GM21360 (cell line): ENCODE results near the gene ANHX.

ENCODE experiments used
- ATAC-seq: cut with Tn5 transposase; IDR thresholded peaks from one replicate; pipeline ENCODE4 v1.9.1; 2021; ENCODE audit warnings: mild to moderate bottlenecking, moderate library complexity; ENCODE audit not compliant: unreplicated experiment

Gene ANHX

GRCh38 chr12:133203344-133204263 lies 32.1 kb downstream of the ANHX start:
- ATAC-seq, result no peak

DNA sequence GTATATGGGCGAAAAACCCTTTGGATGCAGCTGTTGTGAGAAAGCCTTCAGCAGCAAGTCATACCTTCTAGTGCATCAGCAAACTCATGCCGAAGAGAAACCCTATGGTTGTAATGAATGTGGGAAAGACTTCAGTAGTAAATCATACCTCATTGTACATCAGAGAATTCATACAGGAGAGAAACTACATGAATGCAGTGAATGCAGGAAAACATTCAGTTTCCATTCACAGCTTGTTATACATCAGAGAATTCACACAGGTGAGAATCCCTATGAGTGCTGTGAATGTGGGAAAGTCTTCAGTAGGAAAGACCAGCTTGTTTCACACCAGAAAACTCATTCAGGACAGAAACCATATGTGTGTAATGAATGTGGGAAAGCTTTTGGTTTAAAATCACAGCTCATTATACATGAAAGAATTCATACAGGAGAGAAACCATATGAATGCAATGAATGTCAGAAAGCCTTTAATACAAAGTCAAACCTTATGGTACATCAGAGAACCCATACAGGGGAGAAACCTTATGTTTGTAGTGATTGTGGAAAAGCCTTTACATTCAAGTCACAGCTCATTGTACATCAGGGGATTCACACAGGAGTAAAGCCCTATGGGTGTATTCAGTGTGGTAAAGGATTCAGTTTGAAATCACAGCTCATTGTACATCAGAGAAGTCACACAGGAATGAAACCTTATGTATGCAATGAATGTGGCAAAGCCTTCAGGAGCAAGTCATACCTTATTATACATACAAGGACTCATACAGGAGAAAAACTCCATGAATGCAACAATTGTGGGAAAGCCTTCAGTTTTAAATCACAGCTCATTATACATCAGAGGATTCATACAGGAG lies 33.0 kb downstream of the ANHX start:
- no peak for ATAC-seq

- ATAC-seq, result no peak
Observed at GRCh38 chr12:133201888-133202287, 33.8 kb downstream of the ANHX start.

GRCh38 chr12:133192847-133193246 lies 42.8 kb downstream of the ANHX start:
- no peak for ATAC-seq

DNA sequence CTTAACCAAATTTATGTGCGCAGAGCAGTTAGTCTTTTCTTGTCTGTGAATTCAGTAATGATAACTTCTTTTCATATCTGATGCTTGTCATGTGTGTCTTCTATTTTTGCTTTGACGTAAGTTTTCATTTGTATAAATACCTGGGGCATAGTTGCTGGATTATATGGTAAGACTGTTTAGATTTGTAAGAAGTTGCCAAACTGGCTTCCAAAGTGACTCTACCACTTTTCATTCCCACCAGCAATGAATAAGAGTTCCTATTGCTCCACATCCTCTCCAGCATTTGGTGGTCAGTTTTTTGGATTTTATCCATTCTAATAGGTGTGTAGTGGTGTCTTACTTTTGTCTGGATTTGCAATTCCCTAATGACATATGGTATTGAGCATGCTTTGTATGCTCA lies 45.5 kb downstream of the ANHX start:
- ATAC-seq, result no peak

GRCh38 chr12:133181238-133181959 lies 54.3 kb downstream of the ANHX start, which contains the start of gene ZNF268:
Gene ZNF268, plus strand, starts transcription at chr12:133181495. Its CDS starts 503 bp downstream, at chr12:133181998.
- ATAC-seq, result peak; percentile 96

DNA sequence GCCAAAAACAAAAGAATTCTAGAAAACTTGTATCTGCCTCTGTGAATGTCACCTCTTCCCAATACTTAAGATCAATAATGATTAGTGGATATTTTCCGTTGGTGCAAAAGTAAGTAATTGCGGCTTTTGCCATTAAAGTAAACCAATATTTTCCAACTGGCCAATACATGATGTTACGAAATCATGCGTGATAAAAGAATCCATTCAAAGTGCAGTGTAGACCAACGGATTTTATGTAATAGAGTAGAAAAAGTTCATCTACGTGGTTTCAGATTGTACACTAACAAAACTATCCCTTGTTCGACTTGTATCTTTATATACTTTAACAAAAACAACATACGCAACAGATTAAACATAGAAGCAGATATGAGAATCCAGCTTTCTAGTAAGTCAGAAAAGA lies 55.0 kb downstream of the ANHX start:
- no peak for ATAC-seq

DNA sequence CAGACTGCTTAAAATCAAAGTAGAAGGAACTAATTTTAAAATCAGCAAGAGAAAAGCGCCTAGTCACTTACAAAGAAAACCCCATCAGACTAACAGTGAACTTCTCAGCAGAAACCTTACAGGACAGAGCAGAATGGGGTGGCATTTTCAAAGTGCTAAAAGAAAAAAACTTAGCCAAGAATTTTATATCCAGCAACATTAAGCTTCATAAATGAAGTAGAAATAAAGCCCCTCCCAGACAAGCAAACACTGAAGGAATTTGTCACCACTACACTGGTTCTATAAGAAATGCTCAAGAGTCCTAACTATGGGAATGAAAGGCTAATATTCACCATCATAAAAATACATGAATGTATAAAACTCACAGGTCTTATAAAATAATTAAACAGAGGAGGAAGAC lies 60.8 kb downstream of the ANHX start:
- no peak for ATAC-seq

- no peak for ATAC-seq
Observed at GRCh38 chr12:133172491-133172890, 63.2 kb downstream of the ANHX start.
